Measurements from ENCODE around the gene BNC2. TPM values are rescaled to one million over a fixed set of nuclear protein-coding genes. Genes with fewer than 3 reads are reported as not detected.

BNC2 gene
- total and polyA plus RNA-seq, 2 donors: 1.8 to 3.9 TPM

- no peaks in the 10 kb centered on the region for H3K9me3 ChIP-seq (ENCODE audit: control insufficient read depth in 2 of 2, insufficient read depth in 1 of 2, low read length in 1 of 2)
- no peak for DNase-seq (ENCODE audit: low read depth in 6 of 9, low spot score in 9 of 9)
- H3K4me3 ChIP-seq (ENCODE audit: low read length in 2 of 2): no peak overlapping the region
- peaks cover 0 to 7% of the 10 kb centered on the region in 2 donors for H3K4me1 ChIP-seq (ENCODE audit: control insufficient read depth in 2 of 2, insufficient read depth in 2 of 2, low read length in 2 of 2)
- 94% methylated on average over 3 of the region's 3 CpGs for WGBS
- no peaks in the 10 kb centered on the region for H3K36me3 ChIP-seq (ENCODE audit: control insufficient read depth in 2 of 2, insufficient read depth in 2 of 2, low read length in 1 of 2)
- no peak overlapping the region for H3K27ac ChIP-seq (ENCODE audit: low read depth in 1 of 2, low read length in 1 of 2)
- no peaks in the 10 kb centered on the region for H3K27me3 ChIP-seq (ENCODE audit: control insufficient read depth in 2 of 2, insufficient read depth in 1 of 2, low read length in 1 of 2)
Measured at GRCh38 chr9:16453390-16453789, 417.1 kb downstream of the BNC2 start.

- H3K27me3 ChIP-seq (ENCODE audit: control insufficient read depth in 2 of 2, insufficient read depth in 1 of 2, low read length in 1 of 2): no peaks in the 10 kb centered on the region
- peak in 3 of 9 donors; percentile 14 to 50 (median 28) for DNase-seq (ENCODE audit: low read depth in 6 of 9, low spot score in 9 of 9)
- H3K27ac ChIP-seq (ENCODE audit: low read depth in 1 of 2, low read length in 1 of 2): no peak overlapping the region
- H3K4me3 ChIP-seq (ENCODE audit: low read length in 2 of 2): no peak overlapping the region
- 89% methylated on average over 3 of the region's 3 CpGs for WGBS
- H3K4me1 ChIP-seq (ENCODE audit: control insufficient read depth in 2 of 2, insufficient read depth in 2 of 2, low read length in 2 of 2): peaks cover 0 to 5% of the 10 kb centered on the region in 2 donors
- H3K36me3 ChIP-seq (ENCODE audit: control insufficient read depth in 2 of 2, insufficient read depth in 2 of 2, low read length in 1 of 2): no peaks in the 10 kb centered on the region
- H3K9me3 ChIP-seq (ENCODE audit: control insufficient read depth in 2 of 2, insufficient read depth in 1 of 2, low read length in 1 of 2): no peaks in the 10 kb centered on the region
Measured at GRCh38 chr9:16450578-16450977, 419.9 kb downstream of the BNC2 start.

GRCh38 chr9:16450043-16450442, 420.4 kb downstream of the BNC2 start:
- Histone ChIP-seq H3K36me3 (ENCODE audit: control insufficient read depth in 2 of 2, insufficient read depth in 2 of 2, low read length in 1 of 2) (no peaks in the 10 kb centered on the region), H3K27ac (ENCODE audit: low read depth in 1 of 2, low read length in 1 of 2) (no peak overlapping the region), H3K4me3 (ENCODE audit: low read length in 2 of 2) (no peak overlapping the region), H3K4me1 (ENCODE audit: control insufficient read depth in 2 of 2, insufficient read depth in 2 of 2, low read length in 2 of 2) (peaks cover 0 to 5% of the 10 kb centered on the region in 2 donors), H3K27me3 (ENCODE audit: control insufficient read depth in 2 of 2, insufficient read depth in 1 of 2, low read length in 1 of 2) (no peaks in the 10 kb centered on the region), H3K9me3 (ENCODE audit: control insufficient read depth in 2 of 2, insufficient read depth in 1 of 2, low read length in 1 of 2) (no peaks in the 10 kb centered on the region)
- no peak for DNase-seq (ENCODE audit: low read depth in 6 of 9, low spot score in 9 of 9)

- Histone ChIP-seq H3K4me1 (ENCODE audit: control insufficient read depth in 2 of 2, insufficient read depth in 2 of 2, low read length in 2 of 2) (peaks cover 0 to 5% of the 10 kb centered on the region in 2 donors), H3K9me3 (ENCODE audit: control insufficient read depth in 2 of 2, insufficient read depth in 1 of 2, low read length in 1 of 2) (no peaks in the 10 kb centered on the region), H3K36me3 (ENCODE audit: control insufficient read depth in 2 of 2, insufficient read depth in 2 of 2, low read length in 1 of 2) (no peaks in the 10 kb centered on the region), H3K27ac (ENCODE audit: low read depth in 1 of 2, low read length in 1 of 2) (no peak overlapping the region), H3K27me3 (ENCODE audit: control insufficient read depth in 2 of 2, insufficient read depth in 1 of 2, low read length in 1 of 2) (no peaks in the 10 kb centered on the region), H3K4me3 (ENCODE audit: low read length in 2 of 2) (no peak overlapping the region)
- DNase-seq (ENCODE audit: low read depth in 6 of 9, low spot score in 9 of 9): no peak
- 94% methylated on average over 10 of the region's 10 CpGs for WGBS
Measured at GRCh38 chr9:16449076-16449730, 421.3 kb downstream of the BNC2 start.

GRCh38 chr9:16447946-16448345, 422.5 kb downstream of the BNC2 start:
- DNase-seq (ENCODE audit: low read depth in 6 of 9, low spot score in 9 of 9): no peak
- Histone ChIP-seq H3K27ac (ENCODE audit: low read depth in 1 of 2, low read length in 1 of 2) (no peak overlapping the region), H3K27me3 (ENCODE audit: control insufficient read depth in 2 of 2, insufficient read depth in 1 of 2, low read length in 1 of 2) (no peaks in the 10 kb centered on the region), H3K4me3 (ENCODE audit: low read length in 2 of 2) (no peak overlapping the region), H3K36me3 (ENCODE audit: control insufficient read depth in 2 of 2, insufficient read depth in 2 of 2, low read length in 1 of 2) (no peaks in the 10 kb centered on the region), H3K4me1 (ENCODE audit: control insufficient read depth in 2 of 2, insufficient read depth in 2 of 2, low read length in 2 of 2) (peaks cover 0 to 5% of the 10 kb centered on the region in 2 donors), H3K9me3 (ENCODE audit: control insufficient read depth in 2 of 2, insufficient read depth in 1 of 2, low read length in 1 of 2) (no peaks in the 10 kb centered on the region)
- WGBS: 91% methylated on average over 3 of the region's 3 CpGs

GRCh38 chr9:16446636-16447035, 423.8 kb downstream of the BNC2 start:
- no peak overlapping the region for H3K4me3 ChIP-seq (ENCODE audit: low read length in 2 of 2)
- WGBS: 94% methylated on average over 2 of the region's 2 CpGs
- H3K27ac ChIP-seq (ENCODE audit: low read depth in 1 of 2, low read length in 1 of 2): no peak overlapping the region
- no peak for DNase-seq (ENCODE audit: low read depth in 6 of 9, low spot score in 9 of 9)
- peaks cover 0 to 5% of the 10 kb centered on the region in 2 donors for H3K4me1 ChIP-seq (ENCODE audit: control insufficient read depth in 2 of 2, insufficient read depth in 2 of 2, low read length in 2 of 2)
- no peaks in the 10 kb centered on the region for H3K36me3 ChIP-seq (ENCODE audit: control insufficient read depth in 2 of 2, insufficient read depth in 2 of 2, low read length in 1 of 2)
- no peaks in the 10 kb centered on the region for H3K9me3 ChIP-seq (ENCODE audit: control insufficient read depth in 2 of 2, insufficient read depth in 1 of 2, low read length in 1 of 2)
- H3K27me3 ChIP-seq (ENCODE audit: control insufficient read depth in 2 of 2, insufficient read depth in 1 of 2, low read length in 1 of 2): no peaks in the 10 kb centered on the region

- Histone ChIP-seq H3K27ac (ENCODE audit: low read depth in 1 of 2, low read length in 1 of 2) (no peak overlapping the region), H3K36me3 (ENCODE audit: control insufficient read depth in 2 of 2, insufficient read depth in 2 of 2, low read length in 1 of 2) (no peaks in the 10 kb centered on the region), H3K27me3 (ENCODE audit: control insufficient read depth in 2 of 2, insufficient read depth in 1 of 2, low read length in 1 of 2) (no peaks in the 10 kb centered on the region), H3K4me3 (ENCODE audit: low read length in 2 of 2) (no peak overlapping the region), H3K9me3 (ENCODE audit: control insufficient read depth in 2 of 2, insufficient read depth in 1 of 2, low read length in 1 of 2) (no peaks in the 10 kb centered on the region), H3K4me1 (ENCODE audit: control insufficient read depth in 2 of 2, insufficient read depth in 2 of 2, low read length in 2 of 2) (peaks cover 0 to under 1% of the 10 kb centered on the region in 2 donors)
- 85% methylated on average over 7 of the region's 7 CpGs for WGBS
- no peak for DNase-seq (ENCODE audit: low read depth in 6 of 9, low spot score in 9 of 9)
Measured at GRCh38 chr9:16445141-16445920, 425.1 kb downstream of the BNC2 start.

- Histone ChIP-seq H3K36me3 (ENCODE audit: control insufficient read depth in 2 of 2, insufficient read depth in 2 of 2, low read length in 1 of 2) (no peaks in the 10 kb centered on the region), H3K4me1 (ENCODE audit: control insufficient read depth in 2 of 2, insufficient read depth in 2 of 2, low read length in 2 of 2) (no peaks in the 10 kb centered on the region), H3K27ac (ENCODE audit: low read depth in 1 of 2, low read length in 1 of 2) (no peak overlapping the region), H3K9me3 (ENCODE audit: control insufficient read depth in 2 of 2, insufficient read depth in 1 of 2, low read length in 1 of 2) (no peaks in the 10 kb centered on the region), H3K4me3 (ENCODE audit: low read length in 2 of 2) (no peak overlapping the region), H3K27me3 (ENCODE audit: control insufficient read depth in 2 of 2, insufficient read depth in 1 of 2, low read length in 1 of 2) (no peaks in the 10 kb centered on the region)
- WGBS: 95% methylated on average over 8 of the region's 8 CpGs
- DNase-seq (ENCODE audit: low read depth in 6 of 9, low spot score in 9 of 9): no peak
Measured at GRCh38 chr9:16442622-16443021, 427.8 kb downstream of the BNC2 start.

GRCh38 chr9:16441791-16442190, 428.7 kb downstream of the BNC2 start:
- no peak overlapping the region for H3K27ac ChIP-seq (ENCODE audit: low read depth in 1 of 2, low read length in 1 of 2)

More at GRCh38 chr9:16441791-16442190, 428.7 kb downstream of the BNC2 start:
- no peaks in the 10 kb centered on the region for H3K9me3 ChIP-seq (ENCODE audit: control insufficient read depth in 2 of 2, insufficient read depth in 1 of 2, low read length in 1 of 2)
- H3K4me3 ChIP-seq (ENCODE audit: low read length in 2 of 2): no peak overlapping the region
- 93% methylated on average over 4 of the region's 4 CpGs for WGBS
- no peak for DNase-seq (ENCODE audit: low read depth in 6 of 9, low spot score in 9 of 9)
- H3K27me3 ChIP-seq (ENCODE audit: control insufficient read depth in 2 of 2, insufficient read depth in 1 of 2, low read length in 1 of 2): no peaks in the 10 kb centered on the region
- no peaks in the 10 kb centered on the region for H3K4me1 ChIP-seq (ENCODE audit: control insufficient read depth in 2 of 2, insufficient read depth in 2 of 2, low read length in 2 of 2)
- H3K36me3 ChIP-seq (ENCODE audit: control insufficient read depth in 2 of 2, insufficient read depth in 2 of 2, low read length in 1 of 2): no peaks in the 10 kb centered on the region

Measured in thymus (tissue), 11 donors.